Vagina (tissue), 2 donors: ENCODE results near the gene MED31. TPM values are rescaled to one million over a fixed set of nuclear protein-coding genes. Genes with fewer than 3 reads are reported as not detected.

Source experiments
- DNase-seq, 2 donors: peaks; one replicate each; pipeline ENCODE4 v3.0.0-alpha.2; 2017; ENCODE audit errors: extremely low spot score in 2 of 2
- H3K27ac ChIP-seq: fragments of 200-600 bp; sonication (generic); one replicate; pipeline ENCODE4 v1.5.1; 2019
- H3K27me3 ChIP-seq: fragments of 200-600 bp; sonication (generic); one replicate; pipeline ENCODE4 v1.5.1; 2019
- H3K36me3 ChIP-seq, 2 donors: fragments of 200-600 bp; sonication (generic); one replicate each; pipeline ENCODE4 v1.5.1; 2017 to 2019
- H3K4me1 ChIP-seq: fragments of 200-600 bp; sonication (generic); one replicate; pipeline ENCODE4 v1.5.1; 2019
- H3K4me3 ChIP-seq, 2 donors: fragments of 200-600 bp; sonication (generic); 1 replicate in 1 of 2; 2 replicates in 1 of 2; pipeline ENCODE4 v1.5.1; 2016 to 2019
- H3K9me3 ChIP-seq: fragments of 200-600 bp; sonication (generic); one replicate; pipeline ENCODE4 v1.5.1; 2019
- POLR2A ChIP-seq, 2 donors: fragments of 450-650 bp; IDR thresholded peaks; one replicate each; pipeline ENCODE4 v1.6.1; 2017; ENCODE audit warnings: antibody characterized with exemption in 2 of 2, mild to moderate bottlenecking in 2 of 2, moderate library complexity in 2 of 2
- POLR2AphosphoS5 ChIP-seq, 2 donors: sonication (generic); formaldehyde crosslinking; IDR thresholded peaks; one replicate each; pipeline ENCODE4 v1.9.0; 2017; ENCODE audit warnings: antibody characterized with exemption in 2 of 2, mild to moderate bottlenecking in 2 of 2, low read depth in 1 of 2; ENCODE audit not compliant: insufficient read depth in 1 of 2
- intact Hi-C: fragments of 100-400 bp; cut with DNase I; formaldehyde crosslinking; loops from one replicate; pipeline ENCODE4 v1.15.1; 2023
- total RNA-seq: library from RNA; depleted of rRNA; stranded (reverse); fragments of >200 nt; gene quantifications from one replicate; pipeline ENCODE4 v1.2.3, GENCODE V29; 2016
- TF ChIP-seq, protein P1 (sequence below), 3 experiments: fragments of 450-650 bp in 2 of 3; fragments of 200-600 bp in 1 of 3; sonication (generic) in 1 of 3; IDR thresholded peaks; one replicate each; pipeline ENCODE4 v1.5.1; 2017 to 2019; ENCODE audit warnings: antibody characterized with exemption in 3 of 3, mild to moderate bottlenecking in 2 of 3, moderate library complexity in 2 of 3

Gene MED31
- total RNA-seq, 1 donor from 2014 or later = 13.3 TPM

DNA sequence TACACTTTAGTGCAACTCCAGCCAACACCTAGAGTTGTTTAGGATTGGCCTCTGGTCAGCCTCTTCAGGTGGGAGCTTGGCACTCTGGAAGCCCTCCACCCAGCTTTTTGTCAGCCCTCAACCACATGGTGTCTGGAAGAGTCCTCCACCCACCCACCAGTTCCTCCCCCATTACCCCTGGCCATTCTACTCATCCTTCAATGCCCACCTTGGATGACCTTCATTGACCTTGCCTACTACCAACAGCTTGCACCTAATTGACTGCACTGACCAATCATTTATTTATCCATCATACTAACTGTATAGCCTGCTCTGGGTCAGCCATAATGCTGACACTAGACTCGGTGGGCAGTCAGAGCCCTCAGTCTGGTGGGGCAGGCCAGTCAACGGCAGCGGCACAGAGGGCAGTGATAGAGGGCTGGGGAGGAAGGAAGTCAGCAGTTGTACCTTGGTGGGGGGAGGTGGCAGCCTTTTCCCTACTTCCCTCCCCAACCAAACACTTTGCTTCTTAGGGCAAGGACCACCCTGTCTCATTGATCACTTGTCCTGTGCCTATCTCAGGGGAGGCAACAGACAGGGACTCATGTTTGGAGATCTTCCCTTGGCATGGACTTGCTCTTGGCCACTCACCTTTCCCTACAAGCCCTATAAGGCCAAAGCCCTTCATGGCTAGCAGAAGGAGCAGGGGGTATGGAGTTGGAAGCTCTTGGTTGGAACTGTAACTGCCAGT lies 32.5 kb upstream of the MED31 start:
- no peaks in the 10 kb centered on the region for H3K27me3 ChIP-seq
- DNase-seq = no peak
- H3K36me3 ChIP-seq = no peaks in the 10 kb centered on the region
- no peak for TF ChIP-seq POLR2A (IDR thresholded peaks at IDR 0.05)
- TF ChIP-seq, protein P1, sequence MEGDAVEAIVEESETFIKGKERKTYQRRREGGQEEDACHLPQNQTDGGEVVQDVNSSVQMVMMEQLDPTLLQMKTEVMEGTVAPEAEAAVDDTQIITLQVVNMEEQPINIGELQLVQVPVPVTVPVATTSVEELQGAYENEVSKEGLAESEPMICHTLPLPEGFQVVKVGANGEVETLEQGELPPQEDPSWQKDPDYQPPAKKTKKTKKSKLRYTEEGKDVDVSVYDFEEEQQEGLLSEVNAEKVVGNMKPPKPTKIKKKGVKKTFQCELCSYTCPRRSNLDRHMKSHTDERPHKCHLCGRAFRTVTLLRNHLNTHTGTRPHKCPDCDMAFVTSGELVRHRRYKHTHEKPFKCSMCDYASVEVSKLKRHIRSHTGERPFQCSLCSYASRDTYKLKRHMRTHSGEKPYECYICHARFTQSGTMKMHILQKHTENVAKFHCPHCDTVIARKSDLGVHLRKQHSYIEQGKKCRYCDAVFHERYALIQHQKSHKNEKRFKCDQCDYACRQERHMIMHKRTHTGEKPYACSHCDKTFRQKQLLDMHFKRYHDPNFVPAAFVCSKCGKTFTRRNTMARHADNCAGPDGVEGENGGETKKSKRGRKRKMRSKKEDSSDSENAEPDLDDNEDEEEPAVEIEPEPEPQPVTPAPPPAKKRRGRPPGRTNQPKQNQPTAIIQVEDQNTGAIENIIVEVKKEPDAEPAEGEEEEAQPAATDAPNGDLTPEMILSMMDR (IDR thresholded peaks at IDR 0.05) = no peak
- TF ChIP-seq POLR2AphosphoS5 (IDR thresholded peaks at IDR 0.05; ENCODE audit: insufficient read depth in 1 of 2, low read depth in 1 of 2) = no peak
- no peak overlapping the region for H3K4me3 ChIP-seq
- no peak overlapping the region for H3K27ac ChIP-seq
- no peaks in the 10 kb centered on the region for H3K9me3 ChIP-seq
- intact Hi-C loops = no loop called here
- no peaks in the 10 kb centered on the region for H3K4me1 ChIP-seq

DNA sequence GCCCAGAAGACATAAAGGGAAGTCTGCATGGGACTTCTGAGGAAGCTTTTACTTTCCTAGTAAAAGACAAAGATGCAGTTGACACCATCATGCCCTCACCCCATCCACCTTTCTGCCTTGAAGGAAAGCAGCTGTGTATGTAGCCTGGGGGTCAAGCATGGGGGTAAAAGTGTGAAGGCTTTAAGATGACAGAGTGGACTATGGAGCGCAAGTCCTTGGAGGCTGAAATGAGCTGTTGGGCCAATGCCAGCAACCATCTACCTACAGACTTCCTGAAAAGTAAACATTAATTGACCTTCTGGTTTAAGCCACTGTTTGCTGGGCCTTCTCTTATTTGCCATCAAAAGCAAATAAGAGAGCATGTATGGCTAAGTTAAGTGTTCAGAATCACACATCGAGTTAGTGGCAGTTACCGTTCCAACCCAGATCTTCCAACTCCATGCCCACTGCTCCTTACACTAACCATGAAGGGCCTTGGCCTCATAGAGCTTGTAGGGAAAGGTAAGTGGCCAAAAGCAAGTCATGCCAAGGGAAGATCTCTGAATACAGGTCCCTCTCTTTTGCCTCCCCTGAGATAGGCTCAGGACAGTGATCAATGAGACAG lies 31.8 kb upstream of the MED31 start:
- no peak for DNase-seq
- Histone ChIP-seq H3K27me3 (no peaks in the 10 kb centered on the region), H3K36me3 (no peaks in the 10 kb centered on the region), H3K4me1 (no peaks in the 10 kb centered on the region), H3K4me3 (no peak overlapping the region), H3K27ac (no peak overlapping the region), H3K9me3 (no peaks in the 10 kb centered on the region)
- intact Hi-C loops = no loop called here
- TF ChIP-seq, protein P1 (IDR thresholded peaks at IDR 0.05) = no peak
- TF ChIP-seq POLR2AphosphoS5 (IDR thresholded peaks at IDR 0.05; ENCODE audit: insufficient read depth in 1 of 2, low read depth in 1 of 2) (no peak), POLR2A (IDR thresholded peaks at IDR 0.05) (no peak)

DNA sequence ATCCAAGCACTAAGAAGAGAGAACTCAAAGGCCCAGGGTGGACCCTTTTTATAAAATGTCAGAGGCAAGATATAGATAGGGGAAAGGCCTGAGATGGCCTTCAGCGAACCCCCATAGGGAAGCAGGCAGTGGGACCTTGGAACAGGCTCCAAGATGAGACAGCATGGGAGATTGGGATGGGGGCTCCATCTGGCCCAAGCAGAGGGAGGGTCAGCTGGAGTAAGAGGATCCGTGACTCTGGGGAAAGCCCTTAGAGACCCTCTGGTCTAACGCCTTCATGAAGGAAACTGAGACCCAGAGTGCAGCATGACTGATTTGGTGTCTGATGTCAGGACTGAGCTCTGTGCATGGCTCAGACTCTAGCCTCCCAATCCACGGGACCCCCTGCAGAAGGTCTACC lies 30.9 kb upstream of the MED31 start:
- Histone ChIP-seq H3K27ac (no peak overlapping the region), H3K4me3 (no peak overlapping the region), H3K27me3 (no peaks in the 10 kb centered on the region), H3K36me3 (no peaks in the 10 kb centered on the region), H3K4me1 (no peaks in the 10 kb centered on the region), H3K9me3 (no peaks in the 10 kb centered on the region)
- TF ChIP-seq POLR2A (IDR thresholded peaks at IDR 0.05) = no peak
- TF ChIP-seq, protein P1 (IDR thresholded peaks at IDR 0.05) = no peak
- no peak for TF ChIP-seq POLR2AphosphoS5 (IDR thresholded peaks at IDR 0.05; ENCODE audit: insufficient read depth in 1 of 2, low read depth in 1 of 2)
- intact Hi-C loops = no loop called here
- DNase-seq = no peak

DNA sequence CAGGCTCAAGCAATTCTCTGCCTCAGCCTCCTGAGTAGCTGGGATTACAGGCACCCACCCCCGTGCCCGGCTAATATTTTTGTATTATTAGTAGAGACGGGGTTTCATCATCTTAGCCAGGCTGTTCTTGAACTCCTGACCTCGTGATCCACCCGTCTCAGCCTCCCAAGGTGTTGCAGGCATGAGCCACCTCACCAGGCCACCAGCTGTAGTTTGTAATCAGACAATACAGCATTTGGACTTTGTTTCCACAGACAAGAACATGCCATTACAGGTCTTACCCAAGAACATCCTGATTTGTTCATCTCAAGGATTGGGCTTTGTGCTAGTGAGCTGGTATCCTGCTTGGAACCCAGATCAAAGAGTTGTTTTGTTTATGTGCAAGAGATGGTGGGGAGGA lies 30.3 kb upstream of the MED31 start:
- no peaks in the 10 kb centered on the region for H3K9me3 ChIP-seq
- H3K27me3 ChIP-seq = no peaks in the 10 kb centered on the region
- DNase-seq = no peak
- intact Hi-C loops = no loop called here
- H3K4me1 ChIP-seq = no peaks in the 10 kb centered on the region
- no peaks in the 10 kb centered on the region for H3K36me3 ChIP-seq
- TF ChIP-seq POLR2AphosphoS5 (IDR thresholded peaks at IDR 0.05; ENCODE audit: insufficient read depth in 1 of 2, low read depth in 1 of 2) = no peak
- TF ChIP-seq, protein P1 (IDR thresholded peaks at IDR 0.05) = no peak
- no peak for TF ChIP-seq POLR2A (IDR thresholded peaks at IDR 0.05)
- H3K27ac ChIP-seq = no peak overlapping the region
- no peak overlapping the region for H3K4me3 ChIP-seq

DNA sequence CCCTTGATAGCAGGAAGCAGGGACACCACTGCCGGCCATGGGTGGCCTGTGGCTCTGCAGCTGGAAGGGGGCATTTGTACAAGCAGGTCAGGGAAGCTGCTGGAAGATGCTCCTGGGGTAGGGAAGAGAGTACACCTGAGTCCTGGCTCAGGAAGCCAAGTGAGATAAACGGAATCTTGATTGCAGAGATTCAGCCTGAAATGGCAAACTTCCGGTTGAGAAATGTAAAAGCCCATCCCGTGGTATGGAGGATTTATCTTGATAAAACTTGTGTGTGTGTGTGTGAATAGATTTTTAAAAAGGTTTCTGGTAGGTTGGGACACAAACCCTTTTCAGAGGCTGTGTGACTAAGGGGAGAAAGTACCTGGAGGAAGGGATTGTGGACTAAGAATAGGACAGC lies 29.8 kb upstream of the MED31 start:
- no peak for DNase-seq
- H3K27me3 ChIP-seq = no peaks in the 10 kb centered on the region
- H3K4me3 ChIP-seq = no peak overlapping the region
- no peaks in the 10 kb centered on the region for H3K4me1 ChIP-seq
- intact Hi-C loops = no loop called here
- no peaks in the 10 kb centered on the region for H3K36me3 ChIP-seq
- no peak overlapping the region for H3K27ac ChIP-seq
- no peaks in the 10 kb centered on the region for H3K9me3 ChIP-seq
- TF ChIP-seq, protein P1 (IDR thresholded peaks at IDR 0.05) = no peak
- no peak for TF ChIP-seq POLR2AphosphoS5 (IDR thresholded peaks at IDR 0.05; ENCODE audit: insufficient read depth in 1 of 2, low read depth in 1 of 2)
- TF ChIP-seq POLR2A (IDR thresholded peaks at IDR 0.05) = no peak
